ENCODE measurements around the gene SMIM36. TPM values are rescaled to one million over a fixed set of nuclear protein-coding genes. Genes with fewer than 3 reads are reported as not detected.

The SMIM36 gene
- total and polyA plus RNA-seq, 12 donors, result not detected

DNA sequence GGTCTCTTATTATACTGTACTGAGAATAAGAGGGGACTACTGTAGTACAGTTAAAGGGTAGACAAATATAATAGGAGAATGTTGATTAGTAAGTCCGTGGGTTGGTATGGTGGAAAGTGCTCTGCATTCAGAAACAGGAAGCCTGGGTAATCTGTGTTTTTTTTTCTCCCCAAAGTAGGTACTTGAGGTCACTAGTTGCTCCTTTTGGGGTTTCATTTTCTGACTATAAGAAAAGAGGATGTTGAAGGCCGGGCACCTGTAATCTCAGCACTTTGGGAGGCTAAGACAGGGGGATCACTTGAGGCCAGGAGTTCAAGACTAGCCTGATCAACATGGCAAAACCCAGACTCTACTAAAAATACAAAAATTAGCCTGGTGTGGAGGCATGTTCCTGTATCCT is 47.7 kb downstream of the SMIM36 start:
- intact Hi-C loops (cut with DNase I), result no loop called here
- H3K9me3 ChIP-seq, result no peaks in the 10 kb centered on the region
- no peak overlapping the region for H3K27ac ChIP-seq
- TF ChIP-seq, protein P1, sequence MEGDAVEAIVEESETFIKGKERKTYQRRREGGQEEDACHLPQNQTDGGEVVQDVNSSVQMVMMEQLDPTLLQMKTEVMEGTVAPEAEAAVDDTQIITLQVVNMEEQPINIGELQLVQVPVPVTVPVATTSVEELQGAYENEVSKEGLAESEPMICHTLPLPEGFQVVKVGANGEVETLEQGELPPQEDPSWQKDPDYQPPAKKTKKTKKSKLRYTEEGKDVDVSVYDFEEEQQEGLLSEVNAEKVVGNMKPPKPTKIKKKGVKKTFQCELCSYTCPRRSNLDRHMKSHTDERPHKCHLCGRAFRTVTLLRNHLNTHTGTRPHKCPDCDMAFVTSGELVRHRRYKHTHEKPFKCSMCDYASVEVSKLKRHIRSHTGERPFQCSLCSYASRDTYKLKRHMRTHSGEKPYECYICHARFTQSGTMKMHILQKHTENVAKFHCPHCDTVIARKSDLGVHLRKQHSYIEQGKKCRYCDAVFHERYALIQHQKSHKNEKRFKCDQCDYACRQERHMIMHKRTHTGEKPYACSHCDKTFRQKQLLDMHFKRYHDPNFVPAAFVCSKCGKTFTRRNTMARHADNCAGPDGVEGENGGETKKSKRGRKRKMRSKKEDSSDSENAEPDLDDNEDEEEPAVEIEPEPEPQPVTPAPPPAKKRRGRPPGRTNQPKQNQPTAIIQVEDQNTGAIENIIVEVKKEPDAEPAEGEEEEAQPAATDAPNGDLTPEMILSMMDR (IDR thresholded peaks at IDR 0.05), result no peak
- ATAC-seq (no peak), DNase-seq (no peak)
- no peak overlapping the region for H3K4me3 ChIP-seq
- H3K4me1 ChIP-seq, result peaks cover 0 to 15% (median 8%) of the 10 kb centered on the region in 9 donors
- no peaks in the 10 kb centered on the region for H3K27me3 ChIP-seq
- H3K36me3 ChIP-seq, result no peaks in the 10 kb centered on the region
- WGBS, 2 donors, result 61% methylated on average over 2 of the region's 2 CpGs

DNA sequence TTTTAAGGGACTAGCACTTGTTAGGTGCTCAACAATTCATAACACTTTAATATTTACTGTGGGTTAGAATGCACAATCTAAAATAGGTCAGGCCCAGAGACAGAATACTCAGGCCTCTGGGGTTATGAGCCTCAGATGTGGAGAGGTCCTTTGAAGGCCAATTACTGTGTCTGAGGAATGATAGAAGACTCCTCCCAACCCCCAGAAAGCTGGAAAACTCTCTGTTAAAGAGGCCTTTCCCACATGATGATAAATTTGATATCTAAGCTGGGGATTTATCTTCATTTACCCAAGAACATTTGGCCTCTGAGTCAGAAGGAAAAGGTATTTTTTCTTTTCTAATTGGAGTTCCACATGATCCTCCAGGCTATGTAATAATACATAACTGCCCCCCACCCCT is 48.5 kb downstream of the SMIM36 start:
- H3K27me3 ChIP-seq, result no peaks in the 10 kb centered on the region
- H3K4me3 ChIP-seq, result no peak overlapping the region
- ATAC-seq (no peak), DNase-seq (no peak)
- H3K27ac ChIP-seq, result no peak overlapping the region
- H3K9me3 ChIP-seq, result no peaks in the 10 kb centered on the region
- H3K4me1 ChIP-seq, result peaks cover 0 to 15% (median 8%) of the 10 kb centered on the region in 9 donors
- TF ChIP-seq, protein P1 (IDR thresholded peaks at IDR 0.05), result no peak
- no peaks in the 10 kb centered on the region for H3K36me3 ChIP-seq
- intact Hi-C loops (cut with DNase I), result no loop called here

DNA sequence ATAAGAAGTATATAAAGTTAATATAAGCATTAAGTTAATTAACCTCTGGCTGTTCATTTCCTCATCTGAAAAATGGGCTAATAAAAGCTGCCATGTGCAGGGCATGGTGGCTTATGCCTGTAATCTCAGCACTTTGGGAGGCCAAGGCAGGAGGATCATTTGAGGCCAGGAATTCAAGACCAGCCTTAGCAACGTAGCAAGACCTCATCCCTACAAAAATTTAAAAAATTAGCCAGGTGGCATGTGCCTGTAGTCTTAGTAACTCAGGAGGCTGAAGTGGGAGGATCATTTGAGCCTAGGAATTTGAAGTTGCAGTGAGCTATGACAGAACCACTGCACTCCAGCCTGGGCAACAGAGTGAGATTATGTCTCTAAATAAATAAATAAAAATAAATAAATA is 49.0 kb downstream of the SMIM36 start:
- Histone ChIP-seq H3K27ac (no peak overlapping the region), H3K9me3 (no peaks in the 10 kb centered on the region), H3K36me3 (no peaks in the 10 kb centered on the region), H3K4me1 (peaks cover 0 to 15% (median 8%) of the 10 kb centered on the region in 9 donors), H3K4me3 (no peak overlapping the region), H3K27me3 (no peaks in the 10 kb centered on the region)
- 81 to 86% methylated on average over 1 of the region's 1 CpG for WGBS, 2 donors
- DNase-seq (no peak), ATAC-seq (no peak)
- TF ChIP-seq, protein P1 (IDR thresholded peaks at IDR 0.05), result no peak
- intact Hi-C loops (cut with DNase I), result no loop called here

DNA sequence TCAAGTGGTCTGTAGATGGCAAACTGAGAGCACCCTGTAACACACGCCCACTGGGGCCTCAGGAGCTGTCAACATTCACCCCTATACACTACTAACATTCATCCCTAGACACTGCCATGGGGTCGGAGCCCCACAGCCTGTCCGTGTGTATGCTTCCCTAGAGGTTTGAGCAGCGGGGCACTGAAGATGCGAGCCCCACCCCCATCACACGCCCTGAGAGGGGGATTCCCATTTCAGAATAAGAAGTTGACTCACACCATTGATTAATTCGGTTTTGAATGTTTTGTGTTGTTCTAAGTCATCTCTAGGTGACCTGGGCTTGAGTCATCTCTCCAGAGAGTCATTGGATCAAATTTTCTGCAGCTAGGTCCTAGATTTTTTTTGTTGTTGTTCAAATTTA is 52.3 kb downstream of the SMIM36 start:
- intact Hi-C loops (cut with DNase I), result no loop called here
- H3K36me3 ChIP-seq, result no peaks in the 10 kb centered on the region
- peak overlapping the region in 1 of 10 donors; percentile 16 for H3K27ac ChIP-seq
- H3K4me3 ChIP-seq, result no peak overlapping the region
- ATAC-seq (no peak), DNase-seq (no peak)
- H3K27me3 ChIP-seq, result no peaks in the 10 kb centered on the region
- TF ChIP-seq, protein P1 (IDR thresholded peaks at IDR 0.05), result no peak
- peaks cover 0 to 17% (median 0%) of the 10 kb centered on the region in 9 donors for H3K4me1 ChIP-seq
- no peaks in the 10 kb centered on the region for H3K9me3 ChIP-seq
- 80% methylated on average over 7 of the region's 7 CpGs for WGBS, 2 donors
